DND-41 (cell line): ENCODE measurements around the gene SRGAP3.

Experiments used
- EZH2 ChIP-seq: IDR thresholded peaks from 3 replicates; pipeline ENCODE4 v1.6.1; 2012; ENCODE audit warnings: borderline replicate concordance, low read depth, mild to moderate bottlenecking, moderate library complexity, low read length, inconsistent platforms; ENCODE audit not compliant: severe bottlenecking
- TF ChIP-seq, protein P1 (sequence below): IDR thresholded peaks from 2 replicates; pipeline ENCODE4 v1.5.1; 2012; ENCODE audit warnings: borderline replicate concordance, low read length, moderate library complexity, mild to moderate bottlenecking; ENCODE audit not compliant: poor library complexity, severe bottlenecking; ENCODE audit errors: extremely low read depth

DNA sequence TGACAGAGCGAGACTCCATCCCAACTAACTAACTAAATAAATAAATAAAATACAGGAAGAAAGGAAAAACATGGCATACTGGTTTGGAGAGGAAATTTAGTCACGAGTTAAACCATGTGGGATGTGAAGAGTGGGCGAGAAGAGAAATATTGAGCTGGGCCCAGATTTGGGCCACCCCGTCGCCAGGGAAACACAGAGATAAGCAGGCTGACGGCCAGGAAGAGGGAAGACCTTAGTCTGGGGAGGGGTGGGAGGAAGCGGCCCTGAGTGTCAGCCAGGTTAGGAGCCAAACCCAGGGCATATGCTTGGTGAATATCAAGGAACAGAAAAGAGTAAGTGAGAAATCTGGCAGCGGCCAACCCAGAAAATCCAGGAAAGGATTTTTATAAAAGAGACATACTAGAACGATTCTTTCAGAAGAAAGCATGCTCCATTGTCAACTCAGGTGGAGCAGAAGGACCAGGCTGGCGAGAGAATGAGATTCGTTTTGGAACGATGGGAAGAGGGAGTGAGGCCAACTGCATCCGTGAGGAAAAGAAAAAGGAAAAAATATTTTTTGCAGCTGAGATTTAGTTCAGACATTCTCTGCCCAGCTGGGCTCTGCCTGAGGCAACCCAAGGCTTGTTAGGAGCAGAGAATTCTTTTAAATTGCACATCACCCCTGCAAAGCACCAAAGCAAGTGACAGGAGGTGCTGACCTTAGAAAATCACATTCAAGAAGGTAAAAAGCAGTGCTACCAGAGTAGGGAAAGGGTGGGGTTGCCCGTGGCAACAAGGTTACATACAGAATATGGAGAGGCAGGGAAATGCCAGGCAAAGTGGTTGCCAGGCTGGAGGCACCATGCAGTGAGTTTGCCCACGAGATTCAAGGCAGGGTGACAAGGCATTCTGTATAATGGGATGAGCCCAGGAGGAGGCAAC lies 226.9 kb downstream of the SRGAP3 start:
- TF ChIP-seq, protein P1, sequence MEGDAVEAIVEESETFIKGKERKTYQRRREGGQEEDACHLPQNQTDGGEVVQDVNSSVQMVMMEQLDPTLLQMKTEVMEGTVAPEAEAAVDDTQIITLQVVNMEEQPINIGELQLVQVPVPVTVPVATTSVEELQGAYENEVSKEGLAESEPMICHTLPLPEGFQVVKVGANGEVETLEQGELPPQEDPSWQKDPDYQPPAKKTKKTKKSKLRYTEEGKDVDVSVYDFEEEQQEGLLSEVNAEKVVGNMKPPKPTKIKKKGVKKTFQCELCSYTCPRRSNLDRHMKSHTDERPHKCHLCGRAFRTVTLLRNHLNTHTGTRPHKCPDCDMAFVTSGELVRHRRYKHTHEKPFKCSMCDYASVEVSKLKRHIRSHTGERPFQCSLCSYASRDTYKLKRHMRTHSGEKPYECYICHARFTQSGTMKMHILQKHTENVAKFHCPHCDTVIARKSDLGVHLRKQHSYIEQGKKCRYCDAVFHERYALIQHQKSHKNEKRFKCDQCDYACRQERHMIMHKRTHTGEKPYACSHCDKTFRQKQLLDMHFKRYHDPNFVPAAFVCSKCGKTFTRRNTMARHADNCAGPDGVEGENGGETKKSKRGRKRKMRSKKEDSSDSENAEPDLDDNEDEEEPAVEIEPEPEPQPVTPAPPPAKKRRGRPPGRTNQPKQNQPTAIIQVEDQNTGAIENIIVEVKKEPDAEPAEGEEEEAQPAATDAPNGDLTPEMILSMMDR = no peak
- no peak for TF ChIP-seq EZH2
